Measurements from ENCODE around the gene MMP14.

DNA sequence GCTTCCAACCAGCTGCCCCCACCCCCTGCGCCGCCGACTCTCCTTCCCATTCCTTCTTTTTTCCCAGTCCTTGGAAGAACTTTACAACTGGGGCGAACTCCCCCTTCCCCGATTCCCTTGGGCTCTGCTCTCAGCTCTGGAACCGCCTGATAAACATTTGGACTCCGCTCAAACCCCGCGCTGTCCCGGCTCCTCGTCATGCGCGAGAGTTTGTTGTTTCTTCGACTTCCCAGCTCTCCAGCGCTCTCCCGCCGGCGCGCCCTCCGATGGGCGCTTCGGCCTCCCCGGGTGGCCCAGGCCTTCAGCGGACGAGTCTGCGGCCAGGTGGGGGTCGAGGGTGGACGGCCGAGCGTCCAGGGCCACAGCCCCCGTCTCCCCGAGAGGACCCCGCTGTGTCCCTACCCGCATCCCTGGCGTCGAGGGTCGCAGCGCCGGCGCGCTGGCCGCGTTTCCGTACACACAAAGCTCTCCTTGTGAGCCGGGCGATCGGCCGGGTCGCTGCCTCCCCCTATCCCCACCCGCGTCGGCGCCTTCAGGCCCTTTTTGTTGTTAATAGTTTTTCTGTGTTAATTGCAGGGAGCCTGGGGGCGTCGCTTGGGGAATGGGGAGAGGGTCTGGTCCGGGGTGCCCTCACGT is 847 bp downstream of the MMP14 start:
- TF ChIP-seq, protein P1, sequence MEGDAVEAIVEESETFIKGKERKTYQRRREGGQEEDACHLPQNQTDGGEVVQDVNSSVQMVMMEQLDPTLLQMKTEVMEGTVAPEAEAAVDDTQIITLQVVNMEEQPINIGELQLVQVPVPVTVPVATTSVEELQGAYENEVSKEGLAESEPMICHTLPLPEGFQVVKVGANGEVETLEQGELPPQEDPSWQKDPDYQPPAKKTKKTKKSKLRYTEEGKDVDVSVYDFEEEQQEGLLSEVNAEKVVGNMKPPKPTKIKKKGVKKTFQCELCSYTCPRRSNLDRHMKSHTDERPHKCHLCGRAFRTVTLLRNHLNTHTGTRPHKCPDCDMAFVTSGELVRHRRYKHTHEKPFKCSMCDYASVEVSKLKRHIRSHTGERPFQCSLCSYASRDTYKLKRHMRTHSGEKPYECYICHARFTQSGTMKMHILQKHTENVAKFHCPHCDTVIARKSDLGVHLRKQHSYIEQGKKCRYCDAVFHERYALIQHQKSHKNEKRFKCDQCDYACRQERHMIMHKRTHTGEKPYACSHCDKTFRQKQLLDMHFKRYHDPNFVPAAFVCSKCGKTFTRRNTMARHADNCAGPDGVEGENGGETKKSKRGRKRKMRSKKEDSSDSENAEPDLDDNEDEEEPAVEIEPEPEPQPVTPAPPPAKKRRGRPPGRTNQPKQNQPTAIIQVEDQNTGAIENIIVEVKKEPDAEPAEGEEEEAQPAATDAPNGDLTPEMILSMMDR (IDR thresholded peaks at IDR 0.05): no peak
- peak in 1 of 2 donors; percentile 58 for TF ChIP-seq POLR2A (IDR thresholded peaks at IDR 0.05)

All from adrenal gland (tissue), 5 donors.